HepG2 (cell line): ENCODE data around the gene CEP120. TPM values are rescaled to one million over a fixed set of nuclear protein-coding genes. Genes with fewer than 3 reads are reported as not detected.

ENCODE experiments used
- ATAC-seq: fragments of 200-7000 bp; cut with Tn5 transposase; 3 replicates; pipeline ENCODE4 v1.9.1; 2020; ENCODE audit warnings: mild to moderate bottlenecking, moderate library complexity
- BruUV-seq: library from RNA; stranded (reverse); fragments of 400-500 nt; replicated peaks from 2 replicates; lab custom pipeline; 2021; lab: Mats Ljungman, UMichigan
- CTCF ChIA-PET: fragments of 300-600 bp; formaldehyde crosslinking; extraction: SDS; loops from one replicate; lab custom pipeline; 2021; ENCODE audit warnings: low total read pairs, inconsistent platforms, low intra/inter-chr PET ratio; lab: Yijun Ruan, JAX
- POLR2A ChIA-PET: fragments of 350-600 bp; sonication (Branson Sonifier 250); formaldehyde crosslinking; loops from one replicate; lab custom pipeline; 2020; ENCODE audit warnings: antibody characterized with exemption, inconsistent platforms; lab: Yijun Ruan, JAX
- DNase-seq: peaks from one replicate; pipeline ENCODE4 v3.0.0-alpha.2; 2015; ENCODE audit warnings: low spot score
- FAIRE-seq: peaks from 3 replicates; lab custom pipeline; 2011; peaks lifted over from hg19 to GRCh38; lab: Jason Lieb, UNC
- H2AFZ ChIP-seq: one replicate; pipeline ENCODE4 v1.6.1; 2011; ENCODE audit warnings: low read length, inconsistent platforms
- H3K27ac ChIP-seq: fragments of 300-600 bp; 3 replicates; pipeline ENCODE4 v1.8.0; 2011; ENCODE audit warnings: mixed run types, mild to moderate bottlenecking, mixed read lengths, low read length, inconsistent platforms; ENCODE audit not compliant: insufficient read depth; ENCODE audit errors: extremely low read length
- H3K27me3 ChIP-seq, 2 experiments: fragments of 200-600 bp in 1 of 2; 2 replicates in 1 of 2; 3 replicates in 1 of 2; pipeline versions ENCODE4 v1.6.0 to v1.8.0; 2011; ENCODE audit warnings: low read length in 2 of 2, mild to moderate bottlenecking in 2 of 2, moderate library complexity in 2 of 2, inconsistent platforms in 1 of 2; ENCODE audit not compliant: insufficient read depth in 2 of 2, control insufficient read depth in 1 of 2
- H3K36me3 ChIP-seq, 2 experiments: fragments of 200-600 bp in 1 of 2; replicated peaks in 1 of 2; 2 replicates in 1 of 2; 3 replicates in 1 of 2; pipeline versions ENCODE4 v1.5.1 to v1.8.0; 2011; ENCODE audit warnings: low read length in 2 of 2, inconsistent platforms in 1 of 2; ENCODE audit not compliant: insufficient read depth in 2 of 2, control insufficient read depth in 1 of 2
- H3K4me1 ChIP-seq: 2 replicates; pipeline ENCODE4 v1.5.1; 2012; ENCODE audit warnings: low read length, inconsistent platforms; ENCODE audit not compliant: insufficient read depth
- H3K4me2 ChIP-seq: 2 replicates; pipeline ENCODE4 v1.6.0; 2011; ENCODE audit warnings: low read depth, low read length, inconsistent platforms
- H3K4me3 ChIP-seq, 3 experiments: fragments of 200-600 bp in 1 of 3; sonication (generic), shearing (Covaris generic) in 1 of 3; replicated peaks in 1 of 3; 2 replicates each; pipeline ENCODE4 v1.5.1; 2011 to 2016; ENCODE audit warnings: low read length in 3 of 3, inconsistent platforms in 2 of 3, low read depth in 2 of 3, mild to moderate bottlenecking in 2 of 3, control low read depth in 1 of 3, mixed read lengths in 1 of 3; ENCODE audit not compliant: insufficient read depth in 1 of 3
- H3K79me2 ChIP-seq: one replicate; pipeline ENCODE4 v1.6.1; 2011; ENCODE audit warnings: low read length, inconsistent platforms; ENCODE audit not compliant: insufficient read depth
- H3K9ac ChIP-seq: 2 replicates; pipeline ENCODE4 v1.6.0; 2011; ENCODE audit warnings: mild to moderate bottlenecking, low read depth, low read length, inconsistent platforms; ENCODE audit not compliant: insufficient read depth
- H3K9me3 ChIP-seq: 2 replicates; pipeline ENCODE4 v1.5.1; 2012; ENCODE audit warnings: mild to moderate bottlenecking, low read length
- H4K20me1 ChIP-seq: 2 replicates; pipeline ENCODE4 v1.6.0; 2011; ENCODE audit warnings: inconsistent platforms, mild to moderate bottlenecking, low read length, moderate library complexity; ENCODE audit not compliant: insufficient read depth
- FIP1L1 ChIP-seq: fragments of 200-400 bp; formaldehyde crosslinking; IDR thresholded peaks from 2 replicates; pipeline ENCODE4 v1.6.1; 2018; ENCODE audit warnings: low read depth, mild to moderate bottlenecking, low read length, moderate library complexity, borderline replicate concordance; ENCODE audit not compliant: insufficient read depth
- GATAD2A ChIP-seq: IDR thresholded peaks from 2 replicates; pipeline ENCODE4 v1.6.1; 2016
- JUND ChIP-seq: sonication (generic); formaldehyde crosslinking; IDR thresholded peaks from 2 replicates; pipeline ENCODE4 v1.8.0; 2022; ENCODE audit warnings: mild to moderate bottlenecking, missing genetic modification reagents
- MEF2D ChIP-seq: sonication (generic); formaldehyde crosslinking; IDR thresholded peaks from 2 replicates; pipeline ENCODE4 v1.5.1; 2020; ENCODE audit warnings: mild to moderate bottlenecking, missing genetic modification reagents
- PRMT3 ChIP-seq: sonication (generic); formaldehyde crosslinking; IDR thresholded peaks from 2 replicates; pipeline ENCODE4 v1.8.1; 2022; ENCODE audit warnings: low read depth, mild to moderate bottlenecking, moderate library complexity, missing genetic modification reagents, borderline replicate concordance
- SNRNP70 ChIP-seq: fragments of 200-400 bp; formaldehyde crosslinking; IDR thresholded peaks from 2 replicates; pipeline ENCODE4 v1.6.1; 2017; ENCODE audit warnings: mild to moderate bottlenecking, low read depth, low read length, moderate library complexity
- SRY ChIP-seq: sonication (generic); formaldehyde crosslinking; IDR thresholded peaks from 2 replicates; pipeline ENCODE4 v1.8.0; 2022; ENCODE audit warnings: mild to moderate bottlenecking, missing genetic modification reagents
- THAP11 ChIP-seq: IDR thresholded peaks from 2 replicates; pipeline ENCODE4 v1.6.1; 2016; ENCODE audit warnings: missing biosample characterization, missing genetic modification reagents
- ZFP36 ChIP-seq: fragments of 150-350 bp; IDR thresholded peaks from 2 replicates; pipeline ENCODE4 v1.6.1; 2018; ENCODE audit warnings: borderline replicate concordance, low read length, low read depth; ENCODE audit not compliant: partially characterized antibody
- ZFP41 ChIP-seq: sonication (generic); formaldehyde crosslinking; IDR thresholded peaks from 2 replicates; pipeline ENCODE4 v1.4.0; 2020; ENCODE audit warnings: mild to moderate bottlenecking, missing genetic modification reagents, borderline replicate concordance
- ZNF337 ChIP-seq: sonication (generic); formaldehyde crosslinking; IDR thresholded peaks from 2 replicates; pipeline ENCODE4 v1.5.1; 2020; ENCODE audit warnings: missing genetic modification reagents, low read depth, mild to moderate bottlenecking, borderline replicate concordance
- ZNF703 ChIP-seq: sonication (generic); formaldehyde crosslinking; IDR thresholded peaks from 2 replicates; pipeline ENCODE4 v1.5.1; 2020; ENCODE audit warnings: missing genetic modification reagents, mild to moderate bottlenecking, moderate library complexity, borderline replicate concordance
- WGBS: methylation state at CpG from one replicate; pipeline ENCODE4 v1.1.6; 2017; ENCODE audit warnings: low lambda C conversion rate; 5-methylcytosine and 5-hydroxymethylcytosine counted together
- in situ Hi-C: cut with HindIII; loops from 2 replicates; pipeline ENCODE4 v1.10.0; 2017; ENCODE audit warnings: low pct_unique_long_range_greater_than_20kb; ENCODE audit not compliant: extremely low pct_ligation_motif_present
- intact Hi-C: fragments of 100-400 bp; cut with micrococcal nuclease; formaldehyde crosslinking; loops from one replicate; pipeline ENCODE4 v1.10.0; 2022; ENCODE audit not compliant: unreplicated experiment
- polyA plus RNA-seq, 8 experiments: library from polyadenylated mRNA; depleted of rRNA in 3 of 8; stranded (reverse) in 7 of 8; unstranded in 1 of 8; fragments of >200 nt; fragmentation: Illumina TruSeq in 4 of 8; extraction: Trizol in 4 of 8; gene quantifications; 2 replicates each; pipeline versions ENCODE4 v1.2.1 to v1.2.3, GENCODE V29; 2011 to 2016; ENCODE audit warnings: low read depth in 4 of 8, missing spikeins in 1 of 8, mixed read lengths in 1 of 8; ENCODE audit not compliant: insufficient read depth in 1 of 8
- total RNA-seq, 5 experiments: library from RNA; depleted of rRNA; stranded (reverse); fragments of >200 nt; fragmentation: Illumina TruSeq; extraction: Trizol; gene quantifications; 2 replicates each; pipeline ENCODE4 v1.2.3, GENCODE V29; 2016; ENCODE audit warnings: low read depth in 1 of 5
- TF ChIP-seq, protein P1 (sequence below): IDR thresholded peaks from 2 replicates; pipeline ENCODE4 v1.6.1; 2012; ENCODE audit warnings: low read length, improper control_type of control experiment
- TF ChIP-seq, protein P2 (sequence below): sonication (generic); formaldehyde crosslinking; IDR thresholded peaks from 2 replicates; pipeline ENCODE4 v1.8.0; 2022; ENCODE audit warnings: mild to moderate bottlenecking, missing genetic modification reagents
- TF ChIP-seq, protein P3 (sequence below): sonication (generic); formaldehyde crosslinking; IDR thresholded peaks from 2 replicates; pipeline ENCODE4 v1.8.0; 2022; ENCODE audit warnings: low read depth, missing genetic modification reagents

CEP120 gene
- total and polyA plus RNA-seq, 2 of the 13 experiments (the other 11 are each of a cell fraction or from before 2014, with no cell fraction given), result 8.0 to 14.7 TPM

DNA sequence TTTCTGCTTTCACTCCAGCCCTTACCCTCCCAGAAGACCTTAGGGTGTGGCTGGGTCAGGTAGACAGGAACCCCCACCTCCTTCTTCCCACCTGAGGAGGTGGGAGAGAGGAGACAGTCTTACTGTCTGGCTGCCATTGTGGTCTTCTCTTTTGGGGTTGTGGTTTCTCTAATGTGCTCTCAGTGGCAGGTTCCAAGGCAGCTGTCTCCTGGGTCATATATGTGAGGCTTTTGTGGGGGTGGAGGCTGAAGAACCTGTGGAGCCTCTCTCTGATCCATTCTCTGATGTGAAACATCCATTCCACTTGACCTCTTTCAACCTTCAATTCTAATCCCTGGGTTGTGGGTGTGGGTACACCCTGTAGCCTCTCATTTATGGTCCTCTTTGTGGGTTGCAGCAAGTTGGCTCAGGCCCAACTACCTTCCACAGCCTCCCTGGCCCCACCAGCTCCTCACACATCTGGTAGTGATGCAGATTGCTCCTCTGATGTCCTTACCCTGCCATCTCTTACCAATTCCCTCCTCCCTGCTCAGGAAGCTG is 118.4 kb downstream of the CEP120 start (continued):
- TF ChIP-seq, protein P1, sequence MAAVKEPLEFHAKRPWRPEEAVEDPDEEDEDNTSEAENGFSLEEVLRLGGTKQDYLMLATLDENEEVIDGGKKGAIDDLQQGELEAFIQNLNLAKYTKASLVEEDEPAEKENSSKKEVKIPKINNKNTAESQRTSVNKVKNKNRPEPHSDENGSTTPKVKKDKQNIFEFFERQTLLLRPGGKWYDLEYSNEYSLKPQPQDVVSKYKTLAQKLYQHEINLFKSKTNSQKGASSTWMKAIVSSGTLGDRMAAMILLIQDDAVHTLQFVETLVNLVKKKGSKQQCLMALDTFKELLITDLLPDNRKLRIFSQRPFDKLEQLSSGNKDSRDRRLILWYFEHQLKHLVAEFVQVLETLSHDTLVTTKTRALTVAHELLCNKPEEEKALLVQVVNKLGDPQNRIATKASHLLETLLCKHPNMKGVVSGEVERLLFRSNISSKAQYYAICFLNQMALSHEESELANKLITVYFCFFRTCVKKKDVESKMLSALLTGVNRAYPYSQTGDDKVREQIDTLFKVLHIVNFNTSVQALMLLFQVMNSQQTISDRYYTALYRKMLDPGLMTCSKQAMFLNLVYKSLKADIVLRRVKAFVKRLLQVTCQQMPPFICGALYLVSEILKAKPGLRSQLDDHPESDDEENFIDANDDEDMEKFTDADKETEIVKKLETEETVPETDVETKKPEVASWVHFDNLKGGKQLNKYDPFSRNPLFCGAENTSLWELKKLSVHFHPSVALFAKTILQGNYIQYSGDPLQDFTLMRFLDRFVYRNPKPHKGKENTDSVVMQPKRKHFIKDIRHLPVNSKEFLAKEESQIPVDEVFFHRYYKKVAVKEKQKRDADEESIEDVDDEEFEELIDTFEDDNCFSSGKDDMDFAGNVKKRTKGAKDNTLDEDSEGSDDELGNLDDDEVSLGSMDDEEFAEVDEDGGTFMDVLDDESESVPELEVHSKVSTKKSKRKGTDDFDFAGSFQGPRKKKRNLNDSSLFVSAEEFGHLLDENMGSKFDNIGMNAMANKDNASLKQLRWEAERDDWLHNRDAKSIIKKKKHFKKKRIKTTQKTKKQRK, result no peak

DNA sequence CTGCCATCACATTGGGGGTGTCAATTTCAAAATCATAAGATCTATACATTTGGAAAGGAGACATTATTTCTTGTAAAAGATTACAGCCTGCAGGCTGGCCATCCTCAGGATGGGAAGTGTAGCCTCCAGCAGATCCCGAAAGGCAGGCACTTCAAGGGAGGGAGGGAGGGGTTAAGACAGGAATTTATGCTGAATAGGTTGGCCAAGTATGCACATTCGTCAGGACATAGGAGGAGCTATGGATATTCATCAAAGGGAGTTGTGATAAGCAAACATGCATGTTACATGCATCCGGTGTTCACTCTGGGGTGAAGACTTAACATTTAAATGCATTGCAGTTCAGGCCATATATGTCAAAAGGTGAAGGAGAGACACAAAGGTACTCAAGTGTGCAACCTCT is 119.4 kb downstream of the CEP120 start:
- BruUV-seq, result no TSS peak
- POLR2A ChIA-PET, result no interaction called here
- no peak overlapping the region for H2AFZ ChIP-seq
- no peak overlapping the region for H3K4me2 ChIP-seq
- H3K9me3 ChIP-seq, result no peaks in the 10 kb centered on the region
- H3K79me2 ChIP-seq, result no peaks in the 10 kb centered on the region
- H3K27me3 ChIP-seq, result no peaks in the 10 kb centered on the region
- in situ Hi-C loops (no loop called here), intact Hi-C loops (no loop called here)
- no peak for ATAC-seq
- no peak overlapping the region for H3K9ac ChIP-seq
- H3K4me3 ChIP-seq, result no peak overlapping the region
- H3K36me3 ChIP-seq, result no peaks in the 10 kb centered on the region
- FAIRE-seq, result no peak
- no peaks in the 10 kb centered on the region for H4K20me1 ChIP-seq
- 51% methylated on average over 3 of the region's 3 CpGs for WGBS
- H3K27ac ChIP-seq, result no peak overlapping the region
- H3K4me1 ChIP-seq, result no peaks in the 10 kb centered on the region
- CTCF ChIA-PET, result no interaction called here
- DNase-seq, result no peak
- TF ChIP-seq, protein P2, sequence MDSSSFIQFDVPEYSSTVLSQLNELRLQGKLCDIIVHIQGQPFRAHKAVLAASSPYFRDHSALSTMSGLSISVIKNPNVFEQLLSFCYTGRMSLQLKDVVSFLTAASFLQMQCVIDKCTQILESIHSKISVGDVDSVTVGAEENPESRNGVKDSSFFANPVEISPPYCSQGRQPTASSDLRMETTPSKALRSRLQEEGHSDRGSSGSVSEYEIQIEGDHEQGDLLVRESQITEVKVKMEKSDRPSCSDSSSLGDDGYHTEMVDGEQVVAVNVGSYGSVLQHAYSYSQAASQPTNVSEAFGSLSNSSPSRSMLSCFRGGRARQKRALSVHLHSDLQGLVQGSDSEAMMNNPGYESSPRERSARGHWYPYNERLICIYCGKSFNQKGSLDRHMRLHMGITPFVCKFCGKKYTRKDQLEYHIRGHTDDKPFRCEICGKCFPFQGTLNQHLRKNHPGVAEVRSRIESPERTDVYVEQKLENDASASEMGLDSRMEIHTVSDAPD (CRISPR knock-in tag), result no peak
- TF ChIP-seq MEF2D (CRISPR knock-in tag) (no peak), GATAD2A (CRISPR knock-in tag) (no peak), ZFP41 (no peak), ZNF337 (CRISPR knock-in tag) (no peak), FIP1L1 (no peak), SRY (CRISPR knock-in tag) (no peak), ZNF703 (CRISPR knock-in tag) (no peak), ZFP36 (no peak), JUND (CRISPR knock-in tag) (no peak), PRMT3 (CRISPR knock-in tag) (no peak), SNRNP70 (no peak), THAP11 (CRISPR knock-in tag) (no peak)
- TF ChIP-seq, protein P3, sequence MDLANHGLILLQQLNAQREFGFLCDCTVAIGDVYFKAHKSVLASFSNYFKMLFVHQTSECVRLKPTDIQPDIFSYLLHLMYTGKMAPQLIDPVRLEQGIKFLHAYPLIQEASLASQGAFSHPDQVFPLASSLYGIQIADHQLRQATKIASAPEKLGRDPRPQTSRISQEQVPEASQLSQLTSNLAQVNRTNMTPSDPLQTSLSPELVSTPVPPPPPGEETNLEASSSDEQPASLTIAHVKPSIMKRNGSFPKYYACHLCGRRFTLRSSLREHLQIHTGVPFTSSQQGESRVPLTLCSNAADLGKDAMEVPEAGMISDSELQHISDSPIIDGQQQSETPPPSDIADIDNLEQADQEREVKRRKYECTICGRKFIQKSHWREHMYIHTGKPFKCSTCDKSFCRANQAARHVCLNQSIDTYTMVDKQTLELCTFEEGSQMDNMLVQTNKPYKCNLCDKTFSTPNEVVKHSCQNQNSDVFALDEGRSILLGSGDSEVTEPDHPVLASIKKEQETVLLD, result no peak
